GM18511 (cell line): ENCODE measurements around the gene SLFN12.
A peak's percentile ranks its signal among the peaks of the same experiment; 100 is the strongest.
"Not testable (repeated sequence)": the region's sequence is repeated elsewhere in the genome, so short reads cannot be mapped to it uniquely, and the experiment has no call there.

ENCODE experiments used
- ATAC-seq: cut with Tn5 transposase; IDR thresholded peaks from one replicate; pipeline ENCODE4 v1.9.1; 2021; ENCODE audit warnings: mild to moderate bottlenecking, moderate library complexity; ENCODE audit not compliant: unreplicated experiment

Gene SLFN12

DNA sequence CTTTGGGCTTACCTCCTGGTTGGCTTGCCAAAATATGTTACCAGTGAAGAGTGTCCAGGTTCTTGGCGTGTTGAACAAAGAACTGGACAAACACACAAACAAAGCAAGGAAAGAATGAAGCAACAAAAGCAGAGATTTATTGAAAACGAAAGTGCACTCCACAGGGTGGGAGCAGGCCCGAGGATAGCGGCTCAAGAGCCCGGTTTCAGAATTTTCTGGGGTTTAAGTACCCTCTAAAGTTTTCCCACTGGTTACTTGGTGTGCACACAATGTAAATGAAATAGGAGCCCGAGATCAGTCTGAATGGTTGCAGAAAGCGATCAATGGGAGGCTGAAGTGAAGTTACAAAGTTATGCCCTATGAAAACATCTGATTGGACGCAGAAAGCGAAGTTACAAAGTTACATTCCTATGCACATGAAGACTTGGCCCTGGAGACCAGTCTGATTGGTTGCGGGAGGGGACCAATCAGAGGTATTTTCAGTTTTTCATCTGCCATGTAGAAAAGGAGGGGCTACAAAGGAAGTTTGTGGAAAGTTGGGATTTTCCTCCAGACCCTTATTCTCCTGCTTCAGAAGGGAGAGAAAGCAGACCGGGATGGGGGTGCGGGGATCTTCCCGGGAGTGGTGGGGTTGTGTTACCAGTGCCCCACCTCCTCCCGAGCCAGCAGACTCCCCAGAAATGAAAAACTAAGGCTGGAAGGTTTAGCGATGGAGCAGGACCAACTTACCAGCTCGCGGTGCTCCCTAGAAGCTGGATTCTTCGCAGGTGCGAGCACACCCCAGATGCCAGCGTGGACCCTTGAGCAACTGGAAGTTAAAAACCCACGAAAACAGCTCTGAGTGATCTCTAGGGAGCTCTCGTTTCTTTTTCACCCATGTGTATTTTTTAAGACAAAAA, at the start of gene SLFN12:
Gene SLFN12 (minus strand): TSS at position 325 of the 899 bp plus-strand sequence. CDS start 9,472 bp downstream, outside the sequence.
- peak; percentile 83 for ATAC-seq

- ATAC-seq = no peak
Observed at GRCh38 chr17:35479271-35479670, 47.0 kb upstream of the SLFN12 start.

GRCh38 chr17:35477248-35477647, 44.9 kb upstream of the SLFN12 start:
- ATAC-seq = no peak

GRCh38 chr17:35476283-35476820, 44.1 kb upstream of the SLFN12 start:
- ATAC-seq = no peak

DNA sequence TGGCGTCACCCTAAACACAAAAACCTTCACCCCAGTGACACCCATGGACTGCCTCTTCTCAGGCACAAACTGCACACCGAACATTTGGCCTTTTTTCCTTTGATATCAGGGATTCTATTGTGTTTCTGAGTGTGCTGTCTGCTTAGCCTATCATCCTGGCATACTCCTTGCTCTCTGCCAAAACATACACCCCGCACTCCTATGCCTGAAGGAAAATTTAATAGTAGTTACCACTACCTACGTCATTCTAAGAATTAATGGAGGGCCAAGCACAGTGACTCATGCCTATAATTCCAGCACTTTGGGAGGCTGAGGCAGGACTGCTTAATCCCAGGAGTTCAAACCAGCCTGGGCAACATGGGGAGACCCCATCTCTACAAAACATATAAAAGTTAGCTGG, 36.2 kb upstream of the SLFN12 start:
- no peak for ATAC-seq

- no peak for ATAC-seq
Observed at GRCh38 chr17:35467824-35468223, 35.5 kb upstream of the SLFN12 start.

- peak; percentile 75 for ATAC-seq
Observed at GRCh38 chr17:35460354-35460851, 28.1 kb upstream of the SLFN12 start.

DNA sequence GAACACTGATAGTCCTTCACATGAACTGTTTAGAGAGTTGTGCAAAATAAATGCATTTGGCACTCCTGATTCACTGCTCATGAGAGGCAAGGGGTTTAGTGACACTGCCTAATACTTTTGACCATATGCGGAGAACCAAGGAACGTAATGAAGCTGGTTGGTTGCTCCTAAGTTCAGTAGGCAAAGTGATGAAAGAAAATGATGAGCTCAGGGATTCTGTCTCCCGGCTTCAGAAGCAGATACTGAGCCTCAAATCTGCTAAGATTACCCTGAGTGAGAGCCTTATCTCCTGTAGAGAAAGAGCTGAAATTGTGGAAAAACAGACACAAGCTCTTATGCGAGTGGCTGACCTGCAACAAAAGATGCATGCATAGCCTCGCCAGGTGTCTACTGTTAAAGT, 21.7 kb upstream of the SLFN12 start:
- ATAC-seq = not testable (repeated sequence)

DNA sequence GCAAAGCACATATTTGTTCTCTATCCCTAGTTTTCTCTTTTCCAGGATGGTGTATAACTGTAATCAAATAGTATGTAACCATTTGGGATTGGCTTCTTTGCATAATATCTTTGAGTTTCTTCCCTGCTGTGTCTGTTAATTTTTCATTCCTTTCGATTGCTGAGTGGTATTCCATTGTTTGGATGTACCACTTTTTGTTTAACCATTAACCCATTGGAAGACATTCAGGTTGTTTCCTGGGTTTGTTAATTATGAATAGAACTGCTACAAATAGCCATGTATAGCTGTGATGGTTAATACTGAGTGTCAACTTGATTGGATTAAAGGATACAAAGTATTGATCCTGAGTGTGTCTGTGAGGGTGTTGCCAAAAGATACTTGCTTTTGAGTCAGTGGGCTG, 20.9 kb upstream of the SLFN12 start:
- no peak for ATAC-seq

DNA sequence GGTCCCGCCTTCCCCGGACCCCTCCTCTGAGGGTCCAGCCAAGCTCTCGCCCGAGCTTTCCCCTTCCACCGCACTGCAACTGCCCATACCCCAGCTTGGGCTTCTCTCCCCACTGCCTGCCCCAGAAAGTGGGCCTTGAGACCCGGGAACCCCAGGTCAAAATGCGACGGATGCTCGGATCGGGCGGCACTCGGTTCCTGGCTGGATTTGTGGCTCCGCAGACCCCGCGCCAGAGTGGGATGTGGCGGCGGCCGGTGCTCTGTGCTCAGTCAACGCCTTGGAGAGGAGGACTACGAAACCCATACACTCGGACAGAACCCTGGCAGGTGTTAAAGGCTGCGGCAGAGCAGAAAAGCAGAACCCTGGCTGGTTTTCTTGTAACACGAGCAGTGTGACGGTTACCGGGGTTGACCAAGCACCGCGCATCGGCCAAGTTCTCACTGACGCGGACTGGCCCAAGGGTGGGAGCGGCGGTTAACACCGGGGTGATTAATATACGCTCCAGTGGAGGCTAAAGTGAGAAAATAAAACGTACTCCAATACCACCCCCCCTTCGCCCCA, 17.2 kb upstream of the SLFN12 start:
- peak; percentile 34 for ATAC-seq

DNA sequence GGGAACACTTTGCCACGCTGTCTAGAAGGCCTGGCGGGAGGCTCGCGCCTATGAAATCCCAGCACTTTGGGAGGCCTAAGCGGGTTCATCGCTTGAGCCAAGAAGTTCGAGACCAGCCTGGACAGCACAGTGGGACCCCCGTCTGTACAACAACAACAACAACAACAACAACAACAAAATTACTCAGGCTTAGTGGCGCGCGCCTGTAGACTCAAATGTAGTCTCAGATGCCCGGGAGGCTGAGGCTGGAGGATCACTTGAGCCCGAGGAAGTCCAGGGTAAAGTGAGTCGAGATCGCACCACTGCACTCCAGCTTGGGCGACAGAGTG, 16.6 kb upstream of the SLFN12 start:
- no peak for ATAC-seq

DNA sequence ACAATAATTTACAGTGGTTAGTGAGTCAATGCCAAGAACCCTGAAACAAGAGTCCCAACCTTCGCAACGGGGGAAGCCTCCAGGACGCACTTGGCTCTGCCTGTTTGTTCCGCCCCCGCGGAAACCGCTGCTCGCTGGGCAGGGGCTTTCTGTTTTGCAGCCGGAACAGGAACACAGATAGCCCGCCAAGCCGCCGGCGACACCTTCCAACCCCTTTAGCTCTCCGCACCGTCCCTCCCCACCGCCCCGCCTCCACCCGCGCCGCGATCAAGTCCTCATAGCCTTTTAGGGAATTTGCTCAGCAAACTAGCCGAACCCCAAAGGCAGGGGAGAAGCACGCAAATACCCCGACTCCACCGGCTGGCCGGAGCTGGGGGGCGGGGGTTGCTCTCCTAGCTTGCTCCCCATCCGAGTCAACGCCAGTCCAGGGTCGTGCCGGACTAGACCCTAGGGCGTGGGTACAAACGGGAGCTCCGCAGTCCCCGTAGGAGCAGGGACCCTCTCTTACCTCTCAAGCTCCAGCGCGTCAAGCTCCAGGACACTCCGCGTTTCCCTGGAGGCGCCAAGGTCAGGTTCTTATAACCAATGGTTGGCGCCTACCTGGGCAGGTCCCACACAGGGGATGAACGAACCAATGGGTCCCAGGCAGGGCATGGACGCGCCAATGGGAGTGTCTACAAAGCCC, 16.1 kb upstream of the SLFN12 start, which contains the start of gene SLFN13:
Gene SLFN13 (minus strand): TSS at position 553 of the 685 bp plus-strand sequence. CDS start 3,086 bp downstream, outside the sequence.
- ATAC-seq = peak; percentile 81

GRCh38 chr17:35447499-35447898, 15.2 kb upstream of the SLFN12 start:
- no peak for ATAC-seq

- no peak for ATAC-seq
Observed at GRCh38 chr17:35438433-35438832, 6.1 kb upstream of the SLFN12 start.

DNA sequence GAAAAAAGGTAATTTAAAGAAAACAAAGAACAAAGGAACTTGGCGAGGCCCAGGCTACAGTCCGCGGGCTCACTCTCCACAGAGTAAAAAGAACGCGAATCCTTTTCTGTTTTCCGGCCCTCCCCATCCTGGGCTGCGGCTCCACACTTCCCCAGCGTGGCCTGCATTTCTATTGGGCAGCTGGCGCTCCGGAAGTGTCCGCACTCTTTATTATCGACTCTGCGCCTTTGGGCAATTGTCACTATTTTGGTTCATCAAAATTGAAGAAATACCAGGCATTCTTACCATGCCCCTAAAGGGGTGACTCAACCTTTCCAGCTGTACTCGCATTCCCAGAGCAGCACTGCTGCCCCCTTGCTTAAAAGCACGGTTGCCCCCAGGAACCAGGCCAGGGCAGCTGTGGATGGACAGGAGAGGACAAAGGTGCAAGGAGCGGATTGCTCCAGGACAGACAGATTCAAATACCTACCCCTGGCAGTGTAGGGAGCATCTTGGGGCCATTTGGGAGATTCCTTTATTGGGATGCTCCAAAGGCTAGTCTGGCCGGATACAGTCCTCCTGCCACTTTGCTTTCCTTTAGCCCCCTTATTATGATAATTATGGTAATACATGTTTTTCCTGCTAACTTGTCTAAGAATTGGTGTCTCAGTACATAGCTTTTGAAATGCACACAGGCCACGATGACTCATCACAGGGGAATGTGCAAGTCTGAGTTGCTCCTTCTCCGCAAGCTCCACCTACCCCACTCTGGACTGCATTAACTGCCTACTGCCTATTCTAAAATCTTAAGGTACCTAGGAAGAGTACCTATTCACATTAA, 985 bp upstream of the SLFN12 start:
- ATAC-seq = peak; percentile 66

GRCh38 chr17:35429702-35430101, 2.6 kb downstream of the SLFN12 start:
- ATAC-seq = no peak

DNA sequence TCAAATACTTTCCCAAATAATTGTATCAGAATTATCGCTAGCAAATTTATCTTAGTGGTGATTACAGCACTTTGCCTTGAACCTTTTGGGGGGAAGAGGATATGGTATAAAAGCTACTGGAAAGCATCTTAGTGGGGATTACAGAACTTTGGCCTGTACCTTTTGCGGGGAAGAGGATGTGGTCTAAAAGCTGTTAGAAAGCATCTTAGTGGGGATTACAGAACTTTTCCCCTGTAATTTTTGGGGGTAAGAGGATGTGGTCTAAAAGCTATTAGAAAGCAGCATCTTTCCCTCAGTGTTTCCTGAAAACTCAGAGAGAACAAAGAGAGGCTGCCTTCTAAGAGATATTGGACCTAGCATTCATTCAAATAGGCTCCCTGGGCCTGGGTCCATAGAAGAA, 4.1 kb downstream of the SLFN12 start:
- no peak for ATAC-seq

DNA sequence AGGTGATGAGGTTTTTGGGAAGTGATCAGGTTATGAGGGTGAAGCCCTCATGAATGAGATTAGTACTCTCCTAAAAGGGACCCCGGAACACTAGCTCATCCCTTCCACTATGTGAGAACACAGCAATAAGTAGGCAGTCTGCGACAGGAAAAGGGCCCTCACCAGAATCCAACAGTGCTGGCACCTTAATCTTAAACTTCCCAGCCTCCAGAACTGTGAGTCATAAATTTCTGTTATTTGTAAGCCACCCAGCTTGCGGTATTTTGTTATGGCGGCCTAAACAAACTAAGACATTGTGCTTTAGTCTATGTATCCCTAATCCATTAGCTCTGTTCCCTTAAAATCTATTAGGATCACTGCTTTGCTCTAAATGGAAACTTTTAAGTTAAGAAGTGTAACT, 8.5 kb downstream of the SLFN12 start:
- no peak for ATAC-seq

DNA sequence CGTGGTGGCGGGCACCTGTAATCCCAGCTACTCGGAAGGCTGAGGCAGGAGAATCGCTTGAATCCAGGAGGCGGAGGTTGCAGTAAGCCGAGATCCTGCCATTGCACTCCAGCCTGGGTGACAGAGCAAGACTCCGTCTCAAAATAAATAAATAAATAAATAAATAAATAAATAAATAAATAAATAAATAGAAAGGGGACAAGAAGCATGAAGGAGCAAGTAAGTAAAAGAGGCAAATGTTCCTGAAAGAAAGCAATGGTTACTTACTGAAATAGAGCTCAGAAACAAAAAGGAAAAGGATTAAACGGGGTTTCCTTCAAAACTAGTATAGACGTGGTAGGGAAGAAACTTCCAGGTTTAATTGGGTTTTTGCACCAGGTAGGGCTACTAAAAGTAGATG, 11.2 kb downstream of the SLFN12 start:
- ATAC-seq = not testable (repeated sequence)

GRCh38 chr17:35416659-35417058, 15.6 kb downstream of the SLFN12 start:
- ATAC-seq = no peak
